Upper lobe of right lung (tissue), 1 donor: Measurements from ENCODE around the gene DNTT. TPM values are rescaled to one million over a fixed set of nuclear protein-coding genes. Genes with fewer than 3 reads are reported as not detected.

ENCODE experiments used
- ATAC-seq: fragments of 200-7000 bp; cut with Tn5 transposase; one replicate; pipeline ENCODE4 v1.9.1; 2020; ENCODE audit warnings: mild to moderate bottlenecking, moderate library complexity
- DNase-seq: peaks from one replicate; pipeline ENCODE4 v3.0.0-alpha.2; 2020
- H3K27ac ChIP-seq: fragments of 200-600 bp; one replicate; pipeline ENCODE4 v1.8.0; 2022
- H3K27me3 ChIP-seq: fragments of 200-600 bp; one replicate; pipeline ENCODE4 v1.8.0; 2022; ENCODE audit warnings: mild to moderate bottlenecking
- H3K36me3 ChIP-seq: fragments of 200-600 bp; one replicate; pipeline ENCODE4 v1.8.0; 2022
- H3K4me1 ChIP-seq: fragments of 200-600 bp; one replicate; pipeline ENCODE4 v1.8.0; 2022
- H3K4me3 ChIP-seq: fragments of 200-600 bp; one replicate; pipeline ENCODE4 v1.8.0; 2022; ENCODE audit warnings: mild to moderate bottlenecking
- H3K9me3 ChIP-seq: fragments of 200-600 bp; one replicate; pipeline ENCODE4 v1.8.0; 2022
- CTCF ChIP-seq: fragments of 200-600 bp; IDR thresholded peaks from one replicate; pipeline ENCODE4 v1.8.0; 2022; ENCODE audit warnings: antibody characterized with exemption
- intact Hi-C: fragments of 100-400 bp; cut with DNase I; formaldehyde crosslinking; loops from one replicate; pipeline ENCODE4 v1.11.0; 2022
- total RNA-seq: library from RNA; stranded (reverse); fragmentation: NEBNext Ultra II Directional; extraction: Animal tissue kit (Norgen Biotek cat#: 25700); gene quantifications from one replicate; pipeline ENCODE4 v1.2.1, GENCODE V29; 2021
- donor health status: DM: no; HTN: yes; CAD: no; lungs with severe emphysema.

The DNTT gene
- total RNA-seq, 1 donor from 2014 or later: not detected

- H3K9me3 ChIP-seq: no peaks in the 10 kb centered on the region
- H3K4me3 ChIP-seq: no peak within 1 kb of the TSS
- no peak for ATAC-seq
- TF ChIP-seq CTCF: no peak
- DNase-seq: no peak
- peaks cover 9% of the 10 kb centered on the region for H3K27me3 ChIP-seq
- no peak within 1 kb of the TSS for H3K27ac ChIP-seq
- no peaks in the 10 kb centered on the region for H3K4me1 ChIP-seq
- intact Hi-C loops: no loop called here
- H3K36me3 ChIP-seq: no peaks in the 10 kb centered on the region
Measured at GRCh38 chr10:96358851-96359540, 54.8 kb downstream of the DNTT start, which contains the start of gene OPALIN. OPALIN (minus strand) TSS chr10:96359002; CDS start chr10:96358896, 106 bp downstream.

DNA sequence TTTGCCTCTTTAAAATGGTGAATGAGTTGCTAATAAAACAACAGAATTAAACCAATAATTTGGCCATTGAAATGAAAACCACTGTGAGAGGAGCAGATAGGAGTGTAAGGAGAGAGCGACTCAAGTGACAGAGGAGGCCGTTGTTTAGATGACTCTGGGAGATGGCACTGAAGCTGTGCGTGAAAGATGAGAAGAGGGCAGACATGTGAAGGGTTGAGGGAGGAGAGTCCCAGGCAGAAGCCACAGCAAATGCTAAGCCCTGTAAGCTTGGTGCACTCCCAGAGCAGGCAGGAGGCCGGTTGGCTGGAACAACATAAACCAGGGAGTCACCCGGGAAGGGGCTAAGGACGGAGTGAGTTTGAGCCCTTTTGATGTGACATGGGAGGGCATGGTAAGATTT lies 55.4 kb downstream of the DNTT start:
- Histone ChIP-seq H3K27ac (no peak overlapping the region), H3K4me1 (no peaks in the 10 kb centered on the region), H3K27me3 (peaks cover 9% of the 10 kb centered on the region), H3K9me3 (no peaks in the 10 kb centered on the region), H3K4me3 (no peak overlapping the region), H3K36me3 (no peaks in the 10 kb centered on the region)
- intact Hi-C loops: no loop called here
- DNase-seq: no peak
- no peak for ATAC-seq
- no peak for TF ChIP-seq CTCF

DNA sequence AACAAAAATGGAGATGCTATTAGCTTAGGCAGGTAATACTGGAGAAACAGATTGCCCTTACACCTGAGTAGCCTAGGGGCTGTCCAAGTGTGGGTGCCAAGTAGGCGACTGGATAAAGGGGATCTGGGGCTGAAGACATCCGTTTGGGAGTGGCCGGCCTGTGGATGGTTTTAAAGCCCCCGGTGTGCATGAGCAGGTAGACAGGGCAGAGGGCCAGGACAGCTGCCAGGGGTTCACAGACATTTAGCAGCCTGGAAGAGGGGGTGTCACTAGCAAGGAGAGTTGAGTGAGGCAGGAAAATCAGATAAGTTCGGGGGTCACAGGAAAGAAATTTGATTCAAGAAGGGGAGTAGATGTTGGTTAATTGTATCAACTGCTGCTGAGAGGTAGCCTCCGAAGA lies 56.1 kb downstream of the DNTT start:
- H3K27me3 ChIP-seq: peaks cover 9% of the 10 kb centered on the region
- no peak for TF ChIP-seq CTCF
- intact Hi-C loops: no loop called here
- H3K9me3 ChIP-seq: no peaks in the 10 kb centered on the region
- no peak for DNase-seq
- no peak overlapping the region for H3K4me3 ChIP-seq
- H3K4me1 ChIP-seq: no peaks in the 10 kb centered on the region
- no peaks in the 10 kb centered on the region for H3K36me3 ChIP-seq
- ATAC-seq: no peak
- H3K27ac ChIP-seq: no peak overlapping the region

DNA sequence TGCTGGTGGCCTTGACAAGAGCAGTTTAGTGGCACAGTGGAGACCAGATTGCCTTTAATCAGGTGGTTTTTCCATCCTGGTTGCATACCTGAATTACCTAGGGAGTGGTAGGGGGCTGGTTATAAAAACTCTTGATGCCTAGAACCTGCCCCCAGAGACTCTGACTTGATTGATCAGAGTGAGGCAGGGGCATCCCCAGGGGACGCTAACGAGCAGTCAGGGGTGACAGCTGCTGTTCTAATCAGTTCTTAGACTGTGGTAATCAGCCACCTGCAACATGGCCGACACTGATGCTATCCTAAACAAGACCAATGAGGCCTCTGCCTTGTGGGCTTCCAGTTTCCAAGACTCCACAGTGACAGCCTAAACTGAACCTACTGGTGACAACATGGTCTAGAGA lies 56.5 kb downstream of the DNTT start:
- Histone ChIP-seq H3K36me3 (no peaks in the 10 kb centered on the region), H3K4me1 (no peaks in the 10 kb centered on the region), H3K27ac (no peak overlapping the region), H3K4me3 (no peak overlapping the region), H3K27me3 (peaks cover 9% of the 10 kb centered on the region), H3K9me3 (no peaks in the 10 kb centered on the region)
- ATAC-seq (no peak), DNase-seq (no peak)
- intact Hi-C loops: no loop called here
- no peak for TF ChIP-seq CTCF

DNA sequence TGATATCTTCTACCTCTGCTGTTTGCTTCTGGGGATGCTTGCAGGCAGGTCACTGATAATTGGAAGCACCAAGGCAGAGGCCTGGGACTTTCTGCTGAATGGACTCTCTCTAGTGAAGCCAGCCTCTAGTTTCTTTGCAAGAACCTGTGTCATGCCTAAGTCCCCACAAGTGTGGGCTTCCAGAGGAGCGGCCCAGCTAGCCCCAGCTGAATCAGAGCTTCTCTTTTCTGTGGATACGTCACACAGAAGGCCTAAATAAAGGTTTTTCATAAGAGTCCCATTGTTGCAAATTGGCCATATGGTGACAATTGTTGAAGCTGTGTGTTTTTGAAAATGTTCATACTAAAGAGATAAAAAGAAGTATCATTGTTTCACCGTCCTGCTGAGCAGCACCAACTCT lies 61.3 kb downstream of the DNTT start:
- H3K36me3 ChIP-seq: no peaks in the 10 kb centered on the region
- no peaks in the 10 kb centered on the region for H3K9me3 ChIP-seq
- no peak for TF ChIP-seq CTCF
- no peak for ATAC-seq
- no peak for DNase-seq
- intact Hi-C loops: no loop called here
- no peak overlapping the region for H3K27ac ChIP-seq
- no peak overlapping the region for H3K4me3 ChIP-seq
- no peaks in the 10 kb centered on the region for H3K27me3 ChIP-seq
- no peaks in the 10 kb centered on the region for H3K4me1 ChIP-seq

GRCh38 chr10:96366508-96366907 lies 62.3 kb downstream of the DNTT start:
- Histone ChIP-seq H3K4me3 (no peak overlapping the region), H3K27me3 (no peaks in the 10 kb centered on the region), H3K27ac (no peak overlapping the region), H3K9me3 (no peaks in the 10 kb centered on the region), H3K36me3 (no peaks in the 10 kb centered on the region), H3K4me1 (no peaks in the 10 kb centered on the region)
- DNase-seq (no peak), ATAC-seq (no peak)
- TF ChIP-seq CTCF: no peak
- intact Hi-C loops: no loop called here
